Neutrophil (primary cell): Measurements from ENCODE around the gene FGD4.

Experiments used
- H3K27ac ChIP-seq: fragments of 200-600 bp; sonication (generic); 2 replicates; pipeline ENCODE4 v1.5.1; 2016; ENCODE audit warnings: mild to moderate bottlenecking, moderate library complexity
- H3K27me3 ChIP-seq: fragments of 200-600 bp; sonication (generic); 2 replicates; pipeline ENCODE4 v1.6.0; 2016; ENCODE audit warnings: mild to moderate bottlenecking
- H3K36me3 ChIP-seq: fragments of 200-600 bp; sonication (generic); 2 replicates; pipeline ENCODE4 v1.5.1; 2017
- H3K4me1 ChIP-seq, 2 experiments: fragments of 200-600 bp in 1 of 2; sonication (generic) in 1 of 2; 1 replicate in 1 of 2; 2 replicates in 1 of 2; pipeline versions ENCODE4 v1.5.1 to v1.6.1; 2013 to 2016; ENCODE audit warnings: low read depth in 1 of 2, low read length in 1 of 2, mild to moderate bottlenecking in 1 of 2, moderate library complexity in 1 of 2; ENCODE audit not compliant: control insufficient read depth in 1 of 2, insufficient read depth in 1 of 2
- H3K4me3 ChIP-seq, 2 experiments: fragments of 200-600 bp in 1 of 2; sonication (generic) in 1 of 2; 1 replicate in 1 of 2; 2 replicates in 1 of 2; pipeline ENCODE4 v1.5.1; 2013 to 2016; ENCODE audit warnings: low read depth in 1 of 2, low read length in 1 of 2, mild to moderate bottlenecking in 1 of 2, moderate library complexity in 1 of 2
- H3K9me3 ChIP-seq: fragments of 200-600 bp; sonication (generic); 2 replicates; pipeline ENCODE4 v1.5.1; 2016
- TF ChIP-seq, protein P1 (sequence below): fragments of 200-600 bp; sonication (generic); IDR thresholded peaks from 2 replicates; pipeline ENCODE4 v1.5.1; 2016; ENCODE audit warnings: antibody characterized with exemption

FGD4 gene

DNA sequence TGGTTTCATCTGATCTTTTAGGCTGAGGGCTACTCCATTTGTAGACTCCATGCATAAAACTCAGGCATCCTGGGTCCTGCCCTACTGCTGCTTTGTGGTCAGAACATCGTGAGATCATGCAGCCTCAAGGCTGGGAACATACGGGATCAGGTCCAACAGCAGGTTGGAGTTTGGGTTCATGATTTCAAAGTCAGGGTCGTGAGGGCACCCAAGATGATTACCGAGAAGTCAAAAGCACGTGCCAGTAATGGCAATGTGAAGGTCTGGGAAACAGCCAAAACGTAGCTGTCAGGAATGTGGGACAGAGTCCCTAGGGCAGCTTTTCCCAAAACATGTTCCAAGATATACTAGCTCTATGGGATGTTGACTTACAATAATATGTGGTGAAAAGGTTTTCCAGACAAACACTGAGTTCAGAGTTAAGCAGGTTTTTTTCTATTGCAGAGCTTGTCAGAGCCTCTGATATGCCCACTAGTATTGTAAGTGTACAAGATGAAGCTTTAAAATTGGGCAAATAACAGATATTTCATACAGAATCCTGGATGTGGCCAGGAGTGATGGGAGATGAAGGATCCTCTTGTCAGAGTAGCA is 149.4 kb downstream of the FGD4 start:
- Histone ChIP-seq H3K4me1 (peaks cover 32 to 43% of the 10 kb centered on the region in 2 experiments), H3K4me3 (no peak overlapping the region), H3K9me3 (no peaks in the 10 kb centered on the region), H3K27me3 (no peaks in the 10 kb centered on the region), H3K27ac (peak overlapping the region; percentile 66), H3K36me3 (peaks cover 4% of the 10 kb centered on the region)
- TF ChIP-seq, protein P1, sequence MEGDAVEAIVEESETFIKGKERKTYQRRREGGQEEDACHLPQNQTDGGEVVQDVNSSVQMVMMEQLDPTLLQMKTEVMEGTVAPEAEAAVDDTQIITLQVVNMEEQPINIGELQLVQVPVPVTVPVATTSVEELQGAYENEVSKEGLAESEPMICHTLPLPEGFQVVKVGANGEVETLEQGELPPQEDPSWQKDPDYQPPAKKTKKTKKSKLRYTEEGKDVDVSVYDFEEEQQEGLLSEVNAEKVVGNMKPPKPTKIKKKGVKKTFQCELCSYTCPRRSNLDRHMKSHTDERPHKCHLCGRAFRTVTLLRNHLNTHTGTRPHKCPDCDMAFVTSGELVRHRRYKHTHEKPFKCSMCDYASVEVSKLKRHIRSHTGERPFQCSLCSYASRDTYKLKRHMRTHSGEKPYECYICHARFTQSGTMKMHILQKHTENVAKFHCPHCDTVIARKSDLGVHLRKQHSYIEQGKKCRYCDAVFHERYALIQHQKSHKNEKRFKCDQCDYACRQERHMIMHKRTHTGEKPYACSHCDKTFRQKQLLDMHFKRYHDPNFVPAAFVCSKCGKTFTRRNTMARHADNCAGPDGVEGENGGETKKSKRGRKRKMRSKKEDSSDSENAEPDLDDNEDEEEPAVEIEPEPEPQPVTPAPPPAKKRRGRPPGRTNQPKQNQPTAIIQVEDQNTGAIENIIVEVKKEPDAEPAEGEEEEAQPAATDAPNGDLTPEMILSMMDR = no peak

DNA sequence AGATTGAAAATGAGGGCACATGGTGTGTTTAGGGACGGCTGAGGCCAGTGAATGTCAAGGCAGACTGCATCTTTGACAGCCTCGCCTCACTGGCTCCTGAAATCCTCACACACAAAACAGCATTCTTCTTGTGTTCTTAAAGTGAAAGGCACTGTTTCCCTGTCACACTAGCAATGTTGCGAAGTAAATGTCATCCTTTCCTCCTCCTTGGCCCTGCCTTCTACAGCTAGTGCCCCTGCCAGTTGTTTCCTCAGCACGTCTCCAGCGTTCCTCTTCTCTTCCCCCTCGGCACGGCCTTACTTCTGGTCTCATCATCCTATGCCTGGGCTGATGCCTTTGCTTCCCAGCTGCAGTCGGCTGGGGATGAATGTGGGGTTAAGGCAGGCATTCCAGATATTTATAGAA is 150.3 kb downstream of the FGD4 start:
- Histone ChIP-seq H3K27ac (peak overlapping the region; percentile 66), H3K4me3 (no peak overlapping the region), H3K4me1 (peaks cover 32 to 43% of the 10 kb centered on the region in 2 experiments), H3K36me3 (peaks cover 4% of the 10 kb centered on the region), H3K27me3 (no peaks in the 10 kb centered on the region), H3K9me3 (no peaks in the 10 kb centered on the region)
- TF ChIP-seq, protein P1 = no peak

DNA sequence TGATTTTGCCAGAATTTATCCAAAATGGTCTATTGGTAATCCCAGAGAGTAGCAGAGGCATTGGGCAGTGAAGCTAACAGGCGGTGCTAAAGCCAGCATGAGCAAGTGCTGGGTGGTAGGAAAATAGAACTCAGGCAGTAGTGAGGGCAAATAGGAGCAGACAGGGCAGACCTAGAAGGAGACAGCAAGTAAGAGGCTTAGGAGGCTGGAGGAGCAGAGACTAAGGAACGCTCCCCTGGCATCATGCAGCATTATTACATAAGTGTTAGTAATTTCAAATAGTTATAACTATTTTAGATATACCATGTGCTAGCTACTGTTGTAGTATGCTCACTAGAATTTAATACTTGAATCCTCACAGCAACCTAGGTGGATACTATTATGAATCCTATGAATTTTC is 151.7 kb downstream of the FGD4 start:
- Histone ChIP-seq H3K27me3 (no peaks in the 10 kb centered on the region), H3K27ac (peak overlapping the region; percentile 44), H3K4me3 (no peak overlapping the region), H3K36me3 (peaks cover 4% of the 10 kb centered on the region), H3K9me3 (no peaks in the 10 kb centered on the region), H3K4me1 (peaks cover 22 to 31% of the 10 kb centered on the region in 2 experiments)
- TF ChIP-seq, protein P1 = no peak

DNA sequence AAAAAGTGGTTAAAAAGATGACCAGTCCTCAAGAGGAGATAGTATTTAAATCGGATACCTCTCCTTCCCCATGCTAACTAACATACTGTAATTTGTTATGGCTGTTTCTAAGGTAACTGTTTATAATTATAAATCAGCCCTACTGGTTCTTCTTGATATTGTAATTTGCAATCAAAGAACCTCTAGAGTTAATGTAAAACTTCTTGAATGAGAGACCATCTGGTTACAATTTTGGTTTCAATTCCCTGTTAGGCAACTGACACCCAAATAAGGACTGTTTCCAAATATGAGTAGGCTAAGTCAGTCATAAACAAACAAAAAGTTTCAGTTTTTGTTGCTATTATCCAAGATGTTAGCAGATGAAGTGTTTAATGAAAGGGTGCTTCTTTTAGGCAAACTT is 159.5 kb downstream of the FGD4 start:
- Histone ChIP-seq H3K4me1 (peaks cover 15 to 18% of the 10 kb centered on the region in 2 experiments), H3K27ac (peak overlapping the region; percentile 61), H3K36me3 (peaks cover 10% of the 10 kb centered on the region), H3K27me3 (no peaks in the 10 kb centered on the region), H3K9me3 (no peaks in the 10 kb centered on the region), H3K4me3 (no peak overlapping the region)
- TF ChIP-seq, protein P1 = no peak

DNA sequence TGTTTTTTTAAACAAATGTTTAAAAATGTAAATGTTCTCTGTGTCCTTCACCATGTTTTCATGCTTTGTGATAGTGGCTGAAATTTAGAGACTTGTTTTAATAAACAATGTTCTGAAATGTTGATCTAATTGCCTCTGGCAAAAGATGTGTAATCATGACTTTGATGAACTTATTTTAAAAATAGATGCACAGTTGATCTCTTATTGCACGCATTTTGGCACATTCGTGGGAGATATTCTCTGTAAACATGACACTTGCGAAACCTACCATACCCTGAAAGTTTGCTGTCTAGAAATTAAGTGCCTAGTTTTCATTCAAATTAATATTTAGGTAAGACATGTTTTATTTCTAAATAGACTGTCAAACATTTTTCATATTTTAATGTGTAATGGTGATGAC is 160.1 kb downstream of the FGD4 start:
- Histone ChIP-seq H3K27ac (peak overlapping the region; percentile 61), H3K9me3 (no peaks in the 10 kb centered on the region), H3K4me1 (peaks cover 15 to 18% of the 10 kb centered on the region in 2 experiments), H3K27me3 (no peaks in the 10 kb centered on the region), H3K4me3 (no peak overlapping the region), H3K36me3 (peaks cover 16% of the 10 kb centered on the region)
- TF ChIP-seq, protein P1 = no peak
